GM23338 (cell line): Measurements from ENCODE around the gene EML4. TPM values are rescaled to one million over a fixed set of nuclear protein-coding genes. Genes with fewer than 3 reads are reported as not detected.

Source experiments
- ATAC-seq: fragments of 200-7000 bp; cut with Tn5 transposase; 3 replicates; pipeline ENCODE4 v1.9.1; 2020
- DNase-seq: peaks from one replicate; pipeline ENCODE4 v3.0.0-alpha.2; 2015; ENCODE audit warnings: low spot score
- H2AFZ ChIP-seq: fragments of 200-600 bp; sonication (generic); 2 replicates; pipeline ENCODE4 v1.8.0; 2016; ENCODE audit warnings: antibody characterized with exemption, mild to moderate bottlenecking, moderate library complexity
- H3F3A ChIP-seq: fragments of 200-600 bp; sonication (generic); replicated peaks from 2 replicates; pipeline ENCODE4 v1.8.0; 2017; ENCODE audit warnings: antibody characterized with exemption, mixed run types, low read depth
- H3K27ac ChIP-seq: fragments of 200-600 bp; sonication (generic); 2 replicates; pipeline ENCODE4 v1.6.1; 2016; ENCODE audit warnings: low read depth
- H3K27me3 ChIP-seq: fragments of 200-600 bp; sonication (generic); 2 replicates; pipeline ENCODE4 v1.8.0; 2016; ENCODE audit warnings: mild to moderate bottlenecking, mixed run types, moderate library complexity; ENCODE audit not compliant: insufficient read depth
- H3K36me3 ChIP-seq: fragments of 200-600 bp; sonication (generic); 2 replicates; pipeline ENCODE4 v1.8.0; 2016; ENCODE audit warnings: mild to moderate bottlenecking; ENCODE audit not compliant: insufficient read depth
- H3K4me1 ChIP-seq: fragments of 200-600 bp; sonication (generic); 2 replicates; pipeline ENCODE4 v1.8.0; 2016; ENCODE audit warnings: mild to moderate bottlenecking, moderate library complexity; ENCODE audit not compliant: insufficient read depth
- H3K4me2 ChIP-seq: fragments of 200-600 bp; sonication (generic); 2 replicates; pipeline ENCODE4 v1.7.1; 2017; ENCODE audit warnings: mixed run types
- H3K4me3 ChIP-seq: fragments of 200-600 bp; sonication (generic); 2 replicates; pipeline ENCODE4 v1.6.1; 2016; ENCODE audit warnings: mixed run types
- H3K79me2 ChIP-seq: fragments of 200-600 bp; sonication (generic); replicated peaks from 2 replicates; pipeline ENCODE4 v1.8.0; 2017; ENCODE audit warnings: mild to moderate bottlenecking; ENCODE audit not compliant: insufficient read depth
- H3K9me2 ChIP-seq: fragments of 200-600 bp; sonication (generic); 2 replicates; pipeline ENCODE4 v1.8.0; 2017; ENCODE audit not compliant: insufficient read depth
- H4K20me1 ChIP-seq: fragments of 200-600 bp; sonication (generic); replicated peaks from 2 replicates; pipeline ENCODE4 v1.8.0; 2017; ENCODE audit warnings: mild to moderate bottlenecking; ENCODE audit not compliant: insufficient read depth
- H3K27ac Mint-ChIP-seq: 2 replicates; pipeline ENCODE4 v1.8.0; 2020; ENCODE audit warnings: inconsistent platforms, mild to moderate bottlenecking, moderate library complexity, mixed read lengths
- H3K27me3 Mint-ChIP-seq: 3 replicates; pipeline ENCODE4 v1.8.0; 2022; ENCODE audit warnings: low read depth, mild to moderate bottlenecking, moderate library complexity, mixed read lengths, inconsistent platforms; ENCODE audit not compliant: insufficient read depth, poor library complexity
- H3K36me3 Mint-ChIP-seq: 3 replicates; pipeline ENCODE4 v1.8.0; 2021; ENCODE audit warnings: low read depth, mild to moderate bottlenecking, inconsistent platforms, moderate library complexity, mixed read lengths
- H3K4me1 Mint-ChIP-seq: 3 replicates; pipeline ENCODE4 v1.8.0; 2020; ENCODE audit warnings: mild to moderate bottlenecking, inconsistent platforms, mixed read lengths
- H3K4me3 Mint-ChIP-seq: 3 replicates; pipeline ENCODE4 v1.8.0; 2021; ENCODE audit warnings: moderate library complexity, mild to moderate bottlenecking, inconsistent platforms, mixed read lengths
- H3K9me3 Mint-ChIP-seq: 3 replicates; pipeline ENCODE4 v1.8.0; 2020; ENCODE audit warnings: moderate library complexity, mild to moderate bottlenecking, inconsistent platforms, mixed read lengths
- CREB1 ChIP-seq: fragments of 250-450 bp; sonication (Bioruptor Pico); IDR thresholded peaks from 2 replicates; pipeline ENCODE4 v1.5.0; 2020; ENCODE audit warnings: low read depth, mild to moderate bottlenecking, moderate library complexity
- ETS1 ChIP-seq: IDR thresholded peaks from 2 replicates; pipeline ENCODE4 v1.6.1; 2016; ENCODE audit warnings: antibody characterized with exemption
- EZH2 ChIP-seq: fragments of 200-600 bp; sonication (generic); IDR thresholded peaks from one replicate; pipeline ENCODE4 v1.8.0; 2017; ENCODE audit warnings: antibody characterized with exemption, mild to moderate bottlenecking, low read depth; ENCODE audit not compliant: unreplicated experiment
- EZH2phosphoT487 ChIP-seq: fragments of 200-600 bp; sonication (generic); IDR thresholded peaks from one replicate; pipeline ENCODE4 v1.8.1; 2018; ENCODE audit warnings: antibody characterized with exemption; ENCODE audit not compliant: unreplicated experiment
- POLR2AphosphoS5 ChIP-seq: IDR thresholded peaks from 2 replicates; pipeline ENCODE4 v1.6.1; 2016; ENCODE audit warnings: antibody characterized with exemption, low read depth
- ZNF462 ChIP-seq: fragments of 250-450 bp; sonication (Bioruptor Pico); IDR thresholded peaks from 2 replicates; pipeline ENCODE4 v1.5.0; 2020; ENCODE audit warnings: mild to moderate bottlenecking, moderate library complexity
- polyA plus RNA-seq: library from polyadenylated mRNA; unstranded; fragments of >200 nt; fragmentation: Nextera tagmentation; extraction: Ambion mirVana; gene quantifications from 2 replicates; pipeline ENCODE4 v1.2.1, GENCODE V29; 2016
- total RNA-seq: library from RNA; depleted of rRNA; stranded (reverse); fragments of >200 nt; shearing (Covaris generic); gene quantifications from 2 replicates; pipeline ENCODE4 v1.2.3, GENCODE V29; 2014

Gene EML4
- total and polyA plus RNA-seq, 2 experiments from 2014 or later, result 65.3 to 115 TPM

GRCh38 chr2:42139101-42139500, 30.1 kb upstream of the EML4 start:
- no peak overlapping the region for H3K4me3 ChIP-seq
- no peaks in the 10 kb centered on the region for H3K27me3 ChIP-seq
- H3K79me2 ChIP-seq, result no peaks in the 10 kb centered on the region
- Mint-ChIP-seq H3K27me3 (peaks cover 5% of the 10 kb centered on the region), H3K4me1 (peaks cover 39% of the 10 kb centered on the region), H3K9me3 (no peaks in the 10 kb centered on the region), H3K4me3 (no peak overlapping the region), H3K36me3 (no peaks in the 10 kb centered on the region), H3K27ac (no peak overlapping the region)
- H3K27ac ChIP-seq, result no peak overlapping the region
- peaks cover 24% of the 10 kb centered on the region for H3K4me1 ChIP-seq
- H3K36me3 ChIP-seq, result no peaks in the 10 kb centered on the region
- TF ChIP-seq POLR2AphosphoS5, result no peak
- no peak for TF ChIP-seq EZH2
- no peak for TF ChIP-seq ZNF462 (CRISPR knock-in tag)
- DNase-seq (no peak), ATAC-seq (no peak)
- H3K9me2 ChIP-seq, result no peaks in the 10 kb centered on the region
- H4K20me1 ChIP-seq, result no peaks in the 10 kb centered on the region
- H3F3A ChIP-seq, result no peaks in the 10 kb centered on the region; the same call in 1 of the 2 replicates
- no peak overlapping the region for H3K4me2 ChIP-seq
- no peak overlapping the region for H2AFZ ChIP-seq

- no peaks in the 10 kb centered on the region for H3K36me3 ChIP-seq
- H3K27ac ChIP-seq, result no peak overlapping the region
- ATAC-seq, result no peak
- Mint-ChIP-seq H3K9me3 (no peaks in the 10 kb centered on the region), H3K27me3 (peaks cover 2% of the 10 kb centered on the region), H3K4me1 (peaks cover 39% of the 10 kb centered on the region), H3K4me3 (no peak overlapping the region), H3K36me3 (no peaks in the 10 kb centered on the region), H3K27ac (no peak overlapping the region)
- no peak overlapping the region; the same call in 1 of the 2 replicates for H2AFZ ChIP-seq
- no peaks in the 10 kb centered on the region for H4K20me1 ChIP-seq
- no peaks in the 10 kb centered on the region for H3K9me2 ChIP-seq
- TF ChIP-seq EZH2phosphoT487 (no peak), CREB1 (CRISPR knock-in tag) (no peak), ETS1 (no peak), EZH2 (no peak)
- H3F3A ChIP-seq, result no peaks in the 10 kb centered on the region; the same call in 1 of the 2 replicates
- H3K79me2 ChIP-seq, result no peaks in the 10 kb centered on the region
- H3K4me3 ChIP-seq, result no peak overlapping the region
- no peak for DNase-seq
- H3K27me3 ChIP-seq, result no peaks in the 10 kb centered on the region
- H3K4me1 ChIP-seq, result peaks cover 24% of the 10 kb centered on the region
- no peak overlapping the region for H3K4me2 ChIP-seq
Measured at GRCh38 chr2:42140496-42140895, 28.7 kb upstream of the EML4 start.
